ENCODE results near the gene SYNJ1.
"Not testable (repeated sequence)": the region's sequence is repeated elsewhere in the genome, so short reads cannot be mapped to it uniquely, and the experiment has no call there.

The SYNJ1 gene

DNA sequence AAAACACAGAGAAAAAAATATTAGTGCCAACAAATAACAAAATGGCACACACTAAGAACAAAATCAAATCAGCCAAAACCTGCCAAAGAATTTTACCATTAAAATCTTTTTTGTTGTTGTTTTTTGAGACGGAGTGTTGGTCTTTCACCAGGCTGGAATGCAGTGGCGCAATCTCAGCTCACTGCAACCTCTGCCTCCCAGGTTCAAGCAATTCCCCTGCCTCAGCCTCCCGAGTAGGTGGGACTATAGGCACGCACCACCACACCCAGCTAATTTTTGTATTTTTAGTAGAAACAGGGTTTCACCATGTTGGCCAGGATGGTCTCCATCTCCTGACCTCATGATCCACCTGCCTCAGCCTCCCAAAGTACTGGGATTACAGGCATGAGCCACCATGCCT, 8.3 kb upstream of the SYNJ1 start:
- DNase-seq (ENCODE audit: low spot score) = not testable (repeated sequence)

- DNase-seq (ENCODE audit: low spot score) = no peak
Measured at GRCh38 chr21:32735524-32735923, 7.7 kb upstream of the SYNJ1 start.

GRCh38 chr21:32733990-32734613, 6.3 kb upstream of the SYNJ1 start:
- no peak for DNase-seq (ENCODE audit: low spot score)

- DNase-seq (ENCODE audit: low spot score) = no peak
Measured at GRCh38 chr21:32733356-32733755, 5.5 kb upstream of the SYNJ1 start.

DNA sequence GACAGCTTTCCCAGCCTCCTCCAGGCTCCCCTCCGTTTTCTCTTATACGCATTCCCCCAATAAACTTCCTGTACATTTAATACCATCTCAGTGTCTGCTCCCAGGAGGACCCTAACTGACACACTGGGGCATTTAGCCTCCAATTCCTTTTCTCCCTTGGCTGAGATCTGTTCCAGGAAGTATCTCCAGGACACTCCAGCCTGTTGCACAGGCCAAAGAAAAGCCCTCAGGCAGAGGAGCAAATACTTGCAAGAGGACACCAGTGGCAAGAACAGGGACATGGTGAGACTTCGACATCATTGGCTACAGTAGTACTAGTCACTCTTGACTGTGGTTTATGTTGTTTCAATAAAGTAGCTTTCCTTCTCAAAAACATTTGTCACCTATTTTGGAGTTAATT, 4.7 kb upstream of the SYNJ1 start:
- no peak for DNase-seq (ENCODE audit: low spot score)

- no peak for DNase-seq (ENCODE audit: low spot score)
Measured at GRCh38 chr21:32728848-32729247, 1.0 kb upstream of the SYNJ1 start.

DNA sequence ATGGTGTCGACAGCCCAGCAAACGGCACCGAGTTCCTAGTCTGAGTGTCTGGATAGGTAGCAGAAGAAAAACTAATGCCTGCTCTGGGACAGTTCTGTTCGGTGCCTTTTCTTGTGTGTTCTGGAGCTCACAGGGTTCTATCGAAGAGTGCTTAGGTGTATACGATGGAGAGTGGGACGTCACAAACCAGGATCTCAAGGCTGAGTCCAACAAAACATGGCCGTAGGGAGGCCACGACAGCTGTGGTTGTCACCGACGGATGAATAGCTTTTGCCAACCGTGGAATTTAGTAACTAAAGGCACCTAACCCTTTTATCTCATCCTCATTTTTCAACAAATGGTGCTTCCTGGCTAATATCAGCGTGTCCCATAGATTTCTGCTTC, 635 bp upstream of the SYNJ1 start:
- no peak for DNase-seq (ENCODE audit: low spot score)

DNA sequence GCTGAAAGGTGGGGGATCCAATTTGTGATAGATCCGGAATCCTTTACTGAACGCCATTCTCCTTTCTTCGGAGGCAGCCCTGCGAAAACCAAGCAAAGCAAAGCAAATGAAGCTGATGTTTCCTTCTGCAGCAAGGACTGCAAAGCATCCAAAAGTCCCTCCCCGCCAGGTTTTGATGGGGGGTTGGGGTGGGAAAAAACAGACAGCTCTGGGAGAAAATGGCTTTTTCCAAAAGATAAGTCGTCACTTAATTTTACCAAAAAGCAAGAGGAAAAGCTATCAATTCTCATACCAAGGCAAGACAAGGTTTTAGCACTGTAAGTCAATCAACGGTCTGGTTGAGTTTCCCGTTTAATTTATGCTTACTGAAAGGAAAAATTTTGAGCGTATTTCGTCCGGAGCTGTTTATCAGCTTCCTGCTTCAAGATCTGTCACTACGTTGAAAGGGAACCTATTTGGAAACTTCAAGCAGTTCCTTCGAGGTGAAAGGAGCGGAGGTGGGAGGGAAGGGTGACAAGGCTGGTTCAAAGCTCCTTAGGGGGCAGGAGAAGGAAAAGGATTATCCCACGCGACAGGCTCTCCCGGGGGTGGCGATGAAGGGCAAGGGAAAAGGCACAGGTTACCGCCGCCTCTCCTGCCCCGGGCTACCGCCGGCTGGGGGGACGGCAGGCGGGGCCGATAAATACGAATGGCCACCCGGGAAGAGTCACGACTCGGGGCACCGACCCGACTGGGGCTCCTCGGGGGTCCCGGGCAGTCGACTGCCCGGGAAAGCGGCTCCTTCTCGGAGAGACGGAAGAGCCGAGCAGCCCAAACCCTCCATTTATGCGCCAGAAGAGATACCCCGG, 750 bp downstream of the SYNJ1 start:
- peak; percentile 42 for DNase-seq (ENCODE audit: low spot score)

DNA sequence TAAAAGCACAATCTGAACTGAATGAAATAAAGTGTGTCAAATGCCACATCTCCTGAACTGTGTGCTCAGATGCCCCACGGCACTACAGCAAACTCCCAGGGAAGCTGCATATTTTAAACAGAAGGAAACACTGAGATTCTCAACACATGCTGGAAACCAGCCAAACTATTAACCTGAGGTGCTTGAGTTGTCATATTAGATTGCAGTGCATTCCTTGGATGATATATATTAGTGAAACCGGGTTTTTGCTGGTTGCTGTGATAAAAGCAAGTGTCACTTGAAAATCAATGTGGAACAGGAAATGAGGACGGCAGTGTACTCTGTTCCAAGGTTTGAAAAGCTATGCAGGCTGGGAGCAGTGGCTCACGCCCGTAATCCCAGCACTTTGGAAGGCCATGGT, 8.7 kb downstream of the SYNJ1 start:
- no peak for DNase-seq (ENCODE audit: low spot score)

GRCh38 chr21:32717851-32718316, 9.9 kb downstream of the SYNJ1 start:
- no peak for DNase-seq (ENCODE audit: low spot score)

DNA sequence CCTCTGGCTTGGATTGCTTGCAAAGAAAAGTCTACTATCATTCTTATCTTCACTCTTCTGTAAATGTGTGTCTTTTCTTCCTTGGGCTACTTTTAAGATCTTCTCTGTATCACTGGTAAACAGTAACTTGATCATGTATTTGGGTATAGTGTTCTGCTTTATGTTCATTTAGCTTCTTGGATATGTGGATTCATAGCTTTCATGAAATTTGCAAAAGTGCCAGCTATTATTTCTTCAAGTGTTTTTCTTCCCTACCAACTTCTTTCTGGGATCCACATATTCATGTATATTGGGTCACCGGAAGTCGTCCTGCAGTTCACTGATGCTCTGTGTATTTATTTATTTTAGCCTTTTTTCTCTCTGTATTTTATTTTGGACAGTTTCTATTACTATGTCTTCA, 11.3 kb downstream of the SYNJ1 start:
- DNase-seq (ENCODE audit: low spot score) = no peak

DNA sequence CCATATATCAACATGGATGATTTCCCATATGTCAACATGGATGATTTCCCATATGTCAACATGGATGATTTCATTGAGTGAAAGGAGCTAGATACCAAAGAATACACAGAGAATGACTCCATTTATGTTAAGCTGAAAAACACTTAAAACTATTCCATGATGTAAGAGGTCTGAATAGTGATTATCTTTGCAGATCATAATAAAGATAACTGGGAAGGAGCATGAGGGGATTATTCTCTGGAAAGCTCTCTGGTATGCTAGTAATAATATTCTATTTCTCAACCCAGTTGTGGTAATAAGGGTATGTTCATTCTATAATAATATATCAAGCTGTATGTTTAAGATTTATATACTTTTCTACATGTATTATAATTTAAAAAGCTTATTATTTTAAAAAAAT, 14.1 kb downstream of the SYNJ1 start:
- no peak for DNase-seq (ENCODE audit: low spot score)

GRCh38 chr21:32712641-32713040, 15.2 kb downstream of the SYNJ1 start:
- DNase-seq (ENCODE audit: low spot score) = no peak

GRCh38 chr21:32712043-32712442, 15.8 kb downstream of the SYNJ1 start:
- no peak for DNase-seq (ENCODE audit: low spot score)

GRCh38 chr21:32710987-32711386, 16.8 kb downstream of the SYNJ1 start:
- DNase-seq (ENCODE audit: low spot score) = no peak

DNA sequence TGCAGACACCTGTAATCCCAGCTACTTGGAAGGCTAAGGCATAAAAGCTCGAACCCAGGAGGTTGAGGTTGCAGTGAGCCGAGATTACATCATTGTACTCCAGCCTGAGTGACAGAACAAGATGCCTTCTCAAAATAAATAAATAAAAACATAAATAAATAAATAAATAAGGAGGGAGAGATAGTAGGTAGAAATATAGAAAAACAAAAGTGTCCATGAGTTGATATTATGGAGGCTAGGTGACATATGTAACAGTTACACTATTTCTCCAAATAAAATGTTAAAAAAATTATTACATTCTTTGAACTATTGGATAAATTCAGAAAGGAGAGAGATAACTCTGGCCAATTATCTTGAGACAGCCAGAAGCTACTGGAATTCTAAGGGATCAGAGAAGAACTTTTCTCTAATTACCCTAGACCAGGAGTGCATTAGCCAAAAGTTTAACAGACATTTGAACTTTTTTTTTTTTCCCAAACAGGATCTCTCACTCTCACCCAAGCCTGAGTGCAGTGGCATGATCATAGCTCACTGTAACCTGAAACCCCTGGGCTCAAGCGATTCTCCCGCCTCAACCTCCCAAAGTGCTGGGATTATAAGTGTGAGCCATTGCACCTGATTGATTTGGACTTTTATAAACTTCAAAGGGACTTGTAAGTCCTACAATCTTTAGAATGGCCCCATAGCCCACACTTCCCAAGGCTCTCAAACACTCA, 17.6 kb downstream of the SYNJ1 start:
- no peak for DNase-seq (ENCODE audit: low spot score)

DNA sequence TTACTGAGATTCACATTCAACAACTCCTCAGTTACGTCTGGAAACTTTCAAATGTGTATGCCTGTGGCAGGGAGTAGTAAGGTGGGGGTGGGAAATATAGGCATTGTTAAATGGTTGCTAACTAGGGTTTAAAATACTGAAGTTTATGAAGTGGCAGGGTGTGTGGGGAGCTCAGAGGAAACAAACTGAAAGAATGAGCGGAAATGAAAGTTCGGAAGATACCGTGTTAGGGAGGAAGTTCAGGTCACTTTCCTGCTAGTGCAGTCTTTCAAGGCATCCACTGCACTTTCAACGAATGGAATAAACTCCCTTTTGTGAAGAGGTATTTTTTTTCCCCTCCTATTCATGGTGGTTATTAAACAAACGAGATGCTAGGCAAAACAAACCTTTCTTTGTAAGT, 19.7 kb downstream of the SYNJ1 start:
- DNase-seq (ENCODE audit: low spot score) = no peak

GRCh38 chr21:32705901-32706300, 21.9 kb downstream of the SYNJ1 start:
- no peak for DNase-seq (ENCODE audit: low spot score)

DNA sequence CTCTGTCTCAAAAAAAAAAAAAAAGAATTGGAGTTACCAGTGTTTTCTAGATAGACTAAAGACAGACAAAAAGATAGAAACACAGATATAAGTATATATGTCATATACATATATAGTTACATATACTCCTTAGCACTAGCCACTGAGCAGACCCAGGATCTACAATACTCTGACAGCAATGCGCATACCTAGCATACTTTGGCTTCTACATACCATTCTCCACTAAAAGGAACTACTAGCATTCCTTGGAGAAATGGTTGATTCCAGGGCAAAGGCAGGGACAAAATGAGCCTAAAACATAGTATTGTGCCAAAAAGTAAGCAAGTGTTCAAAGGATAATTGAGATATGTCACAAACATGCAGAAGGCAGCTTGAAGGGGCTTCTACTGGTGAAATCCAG, 22.7 kb downstream of the SYNJ1 start:
- no peak for DNase-seq (ENCODE audit: low spot score)

DNA sequence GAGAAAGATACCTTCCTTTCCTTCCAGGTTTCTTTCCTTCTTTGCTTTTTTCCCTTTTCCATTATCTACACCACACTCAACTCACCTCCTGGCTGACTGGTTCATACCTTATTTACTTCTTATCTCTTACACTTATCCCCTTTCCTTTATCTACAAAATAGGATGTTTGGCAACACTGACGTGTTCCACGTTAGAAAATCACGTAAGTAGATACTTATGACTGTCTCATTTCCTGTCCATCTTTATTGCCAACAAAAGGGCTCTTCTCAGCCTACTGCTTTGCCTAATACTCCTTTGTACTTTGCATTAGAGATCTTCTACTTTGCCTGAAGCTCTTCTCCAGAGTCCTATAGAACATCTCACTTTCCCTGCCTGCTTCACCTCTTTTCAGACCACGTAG, 25.1 kb downstream of the SYNJ1 start:
- DNase-seq (ENCODE audit: low spot score) = no peak

DNA sequence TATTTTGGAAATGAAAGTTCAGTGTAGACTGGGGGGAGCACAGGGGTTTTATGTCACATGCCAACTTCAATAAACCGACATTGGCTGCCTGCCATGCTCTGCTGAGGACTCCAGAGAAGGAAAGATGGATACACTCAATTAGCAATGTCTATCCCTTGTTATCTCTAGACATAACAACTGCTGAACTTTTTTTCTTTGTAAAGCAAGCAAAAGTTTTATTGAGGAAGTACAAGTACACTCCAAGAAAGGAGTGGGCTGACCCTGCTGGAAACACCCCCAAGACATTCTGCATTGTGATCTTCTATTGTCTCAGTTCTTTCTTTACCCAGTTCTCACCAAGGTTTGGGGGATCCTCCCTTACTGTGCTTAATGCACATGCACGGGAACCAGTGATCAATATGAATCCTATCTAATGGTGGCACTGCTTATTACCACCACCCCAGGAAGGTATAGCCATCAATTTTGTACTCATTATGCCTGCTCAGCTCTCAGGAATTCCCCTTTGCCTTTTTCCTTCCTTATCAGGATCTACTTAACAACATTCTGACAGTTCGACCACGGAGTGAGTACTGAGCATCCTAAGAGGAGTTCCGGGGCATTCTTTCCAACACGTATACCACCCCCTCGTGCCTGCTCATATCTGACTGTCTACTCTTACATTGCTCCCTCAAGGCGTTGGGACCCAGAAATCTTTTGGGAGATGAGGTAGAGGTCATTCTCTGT, 28.7 kb downstream of the SYNJ1 start:
- no peak for DNase-seq (ENCODE audit: low spot score)

DNA sequence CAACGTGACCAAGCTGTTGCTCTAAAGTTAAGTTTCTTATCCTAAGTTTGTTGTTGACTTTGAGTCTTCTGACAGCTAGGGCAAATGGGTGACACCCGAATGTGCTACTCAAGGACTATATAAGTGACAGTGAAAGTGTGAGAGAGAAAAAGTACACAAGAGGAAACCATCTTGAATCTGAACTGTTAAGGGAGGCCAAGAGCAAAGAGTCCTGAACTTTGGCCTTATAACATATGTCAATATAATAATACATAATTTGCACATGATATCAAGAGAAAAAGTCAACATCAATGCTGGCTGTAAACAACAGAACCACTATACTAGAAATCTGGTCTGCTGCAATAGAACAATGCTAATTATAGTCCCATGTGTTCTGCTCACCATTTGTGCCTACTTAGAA, 29.5 kb downstream of the SYNJ1 start:
- no peak for DNase-seq (ENCODE audit: low spot score)

Data from cerebellar cortex (tissue), 1 donor.